GM19455 (cell line): ENCODE results near the gene NDUFA5.
"Not testable (repeated sequence)": the region's sequence is repeated elsewhere in the genome, so short reads cannot be mapped to it uniquely, and the experiment has no call there.

Experiments used
- ATAC-seq: cut with Tn5 transposase; IDR thresholded peaks from one replicate; pipeline ENCODE4 v1.9.1; 2021; ENCODE audit not compliant: unreplicated experiment

The NDUFA5 gene

DNA sequence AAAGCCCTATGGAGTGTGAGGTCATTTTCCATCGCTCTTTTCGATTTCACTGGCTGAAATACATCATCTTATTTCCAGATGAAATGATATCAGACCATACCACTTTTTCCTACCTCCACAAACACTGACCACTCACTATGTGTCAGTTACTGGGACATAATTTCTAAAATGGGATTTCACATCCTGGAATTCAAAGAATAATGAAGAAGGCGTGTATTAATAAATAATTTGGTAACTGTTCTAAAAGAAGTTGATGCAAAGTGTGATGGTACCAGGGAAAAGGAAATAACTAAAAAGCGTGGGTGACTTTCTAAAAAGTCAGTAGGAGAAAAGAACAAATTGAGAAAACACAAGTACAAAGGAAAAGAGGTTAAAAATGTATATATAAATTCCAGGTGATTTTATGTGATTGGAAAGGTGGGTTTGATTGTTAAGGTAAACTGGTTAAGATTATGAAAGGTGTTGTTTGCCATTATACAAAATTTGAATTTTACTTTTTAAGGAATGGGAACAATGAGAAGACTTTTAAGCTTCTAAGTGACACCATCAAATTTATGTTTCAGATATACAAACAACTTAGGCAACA lies 764 bp upstream of the NDUFA5 start:
- no peak for ATAC-seq

DNA sequence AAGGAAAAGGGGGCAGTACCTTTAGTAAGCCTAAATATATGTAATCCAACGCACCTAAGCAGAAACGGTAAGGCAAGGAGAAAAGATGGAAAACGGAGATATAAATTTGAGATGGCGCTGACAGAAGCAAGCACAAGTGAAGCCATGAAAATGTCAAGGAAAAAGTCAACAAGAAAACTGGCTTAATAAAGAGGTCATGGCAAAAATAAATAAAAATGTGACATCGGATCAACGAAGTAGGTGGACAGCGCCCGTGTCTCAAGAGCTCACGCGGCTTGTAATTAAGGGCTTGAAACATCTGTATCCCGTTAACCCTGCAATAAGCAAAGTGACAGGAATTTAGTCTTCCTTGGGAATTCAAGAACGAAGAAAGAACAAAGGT lies 611 bp downstream of the NDUFA5 start:
- no peak for ATAC-seq

DNA sequence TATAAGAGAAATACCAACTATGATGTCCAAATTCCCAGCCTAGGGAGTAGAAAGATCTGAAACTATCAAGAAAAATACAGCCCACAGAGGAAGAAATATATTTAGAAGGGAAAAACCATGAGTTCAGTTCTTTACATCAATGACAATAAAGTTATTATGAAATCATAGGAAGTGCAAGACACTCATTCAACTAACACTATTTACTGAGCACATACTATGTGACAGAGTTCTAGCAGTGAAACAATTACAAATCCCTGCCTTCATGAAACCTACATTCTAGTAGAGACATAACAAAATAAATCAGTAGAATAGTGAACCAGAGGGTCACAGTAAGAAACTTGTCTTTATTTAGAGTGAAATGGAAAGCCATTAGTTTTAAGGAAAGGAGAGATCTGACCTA lies 2.1 kb downstream of the NDUFA5 start:
- no peak for ATAC-seq

DNA sequence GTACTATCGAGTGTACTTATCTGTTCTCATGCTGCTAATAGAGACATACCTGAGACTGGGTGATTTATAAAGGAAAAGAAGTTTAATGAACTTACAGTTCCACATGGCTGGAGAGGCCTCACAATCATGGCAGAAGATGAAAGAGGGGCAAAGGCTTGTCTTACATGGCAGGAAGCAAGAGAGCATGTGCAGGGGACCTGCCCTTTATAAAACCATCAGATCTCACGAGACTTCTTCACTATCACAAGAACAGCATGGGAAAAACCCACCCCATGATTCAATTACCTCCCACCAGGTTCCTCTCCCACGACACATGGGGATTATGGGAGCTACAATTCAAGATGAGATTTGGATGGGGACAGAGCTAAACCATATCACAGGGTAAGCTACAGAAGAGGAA lies 4.5 kb downstream of the NDUFA5 start:
- no peak for ATAC-seq

DNA sequence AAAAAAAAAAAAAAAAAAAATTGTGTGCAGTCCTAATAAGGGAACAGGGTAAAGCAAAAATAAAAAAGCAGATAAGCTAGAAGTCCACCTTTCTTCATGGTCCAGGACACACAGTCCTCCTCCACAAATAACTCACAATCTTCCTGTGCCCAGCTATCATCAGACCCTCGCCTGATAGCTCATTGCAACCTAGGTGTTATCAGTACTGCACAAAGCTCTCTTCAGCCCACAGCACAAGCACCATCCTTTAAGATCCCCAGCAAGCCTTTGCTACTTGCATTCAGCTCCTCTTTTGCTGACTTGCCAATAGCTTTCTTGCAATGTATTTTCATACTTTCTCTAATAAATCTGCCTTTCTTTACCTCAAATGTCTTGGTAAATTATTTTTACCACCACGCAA lies 5.0 kb downstream of the NDUFA5 start:
- ATAC-seq, result no peak

DNA sequence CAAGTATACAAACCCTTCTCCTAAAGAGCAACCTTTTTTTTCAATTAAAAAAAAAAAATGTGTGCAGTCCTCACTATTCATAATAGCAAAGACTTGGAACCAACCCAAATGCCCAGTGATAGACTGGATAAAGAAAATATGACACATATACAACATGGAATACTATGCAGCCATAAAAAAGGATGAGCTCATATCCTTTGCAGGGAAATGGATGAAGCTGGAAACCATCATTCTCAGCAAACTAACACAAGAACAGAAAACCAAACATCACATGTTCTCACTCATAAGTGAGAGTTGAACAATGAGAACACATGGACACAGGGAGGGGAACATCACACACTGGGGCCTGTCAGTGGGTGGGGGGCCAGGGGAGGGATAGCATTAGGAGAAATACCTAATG lies 5.5 kb downstream of the NDUFA5 start:
- ATAC-seq, result not testable (repeated sequence)

DNA sequence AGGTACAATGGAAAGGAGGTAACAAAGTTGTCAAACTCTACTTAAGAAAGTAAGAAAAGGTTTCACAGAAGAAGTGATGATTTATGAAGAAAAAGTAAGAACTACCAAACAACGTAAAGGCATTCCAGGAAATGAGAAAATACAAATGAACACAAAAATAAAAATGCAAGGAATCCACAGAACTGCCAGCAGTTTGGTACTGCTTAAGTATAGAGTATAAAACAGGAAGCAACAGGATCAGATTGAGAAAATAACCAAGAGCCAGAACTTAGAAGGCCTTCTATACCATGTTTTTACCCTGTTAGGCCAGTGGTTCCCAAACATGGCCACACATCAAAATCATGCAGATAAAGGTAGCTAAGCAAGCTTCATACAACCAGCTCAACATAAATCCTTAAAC lies 9.2 kb downstream of the NDUFA5 start:
- no peak for ATAC-seq

DNA sequence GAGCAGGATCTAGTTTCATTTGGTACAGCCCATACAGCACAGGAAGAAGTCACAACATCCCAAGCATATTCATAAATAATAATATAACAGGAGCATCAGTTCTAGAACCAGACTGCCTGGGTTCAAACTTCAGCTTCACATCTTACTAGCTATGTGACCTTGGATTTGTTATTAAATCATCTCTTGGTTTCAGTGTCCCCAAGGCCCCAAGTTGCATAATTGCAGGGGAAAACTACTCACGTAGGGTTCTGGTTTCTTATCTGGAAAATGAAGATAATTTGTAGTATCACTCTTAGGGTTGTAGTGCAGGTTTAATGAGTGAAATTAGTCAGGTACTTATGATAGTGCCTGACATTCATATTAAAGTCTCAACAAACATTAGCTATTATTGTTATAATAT lies 17.7 kb downstream of the NDUFA5 start:
- ATAC-seq, result no peak

DNA sequence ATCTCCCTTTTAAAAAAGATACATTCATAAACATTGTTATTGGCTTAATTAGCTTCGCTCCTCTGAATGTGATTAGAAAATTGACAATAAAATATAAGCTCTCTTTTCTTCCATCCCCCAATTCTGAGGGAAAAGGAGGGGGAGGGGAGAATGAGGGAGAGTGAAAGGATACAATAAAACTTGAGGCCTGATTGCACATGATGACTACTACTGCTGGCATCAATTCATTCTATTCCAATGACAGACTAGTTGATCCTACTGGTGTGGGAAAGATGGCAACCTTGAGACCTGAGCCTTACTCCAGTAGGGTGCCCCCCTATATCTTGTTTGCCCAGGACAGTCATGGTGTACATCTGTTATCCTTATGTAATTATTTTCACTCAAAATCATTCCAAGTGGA lies 18.7 kb downstream of the NDUFA5 start:
- no peak for ATAC-seq

DNA sequence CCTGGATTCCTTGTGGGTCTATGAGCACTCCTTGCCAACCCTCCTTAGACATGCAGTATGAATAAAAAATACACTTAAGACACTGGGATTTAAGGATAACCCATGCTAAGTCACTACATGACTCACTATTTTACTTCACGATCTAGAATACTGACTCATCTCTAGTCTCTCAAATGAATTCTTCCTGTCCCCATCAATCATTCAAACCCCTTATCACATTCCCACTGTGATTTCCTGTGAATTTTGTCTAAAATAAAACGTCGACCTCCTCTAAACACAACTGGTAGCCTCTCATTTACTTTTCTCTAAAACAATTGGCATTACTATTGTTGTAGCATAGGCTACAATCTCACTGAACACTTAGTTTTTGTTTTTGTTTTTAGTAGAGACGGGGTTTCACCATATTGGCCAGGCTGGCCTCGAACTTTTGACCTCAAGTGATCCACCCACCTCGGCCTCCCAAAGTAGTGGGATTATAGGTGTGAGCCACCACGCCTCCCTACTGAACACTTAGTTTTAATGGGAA lies 19.4 kb downstream of the NDUFA5 start:
- no peak for ATAC-seq

DNA sequence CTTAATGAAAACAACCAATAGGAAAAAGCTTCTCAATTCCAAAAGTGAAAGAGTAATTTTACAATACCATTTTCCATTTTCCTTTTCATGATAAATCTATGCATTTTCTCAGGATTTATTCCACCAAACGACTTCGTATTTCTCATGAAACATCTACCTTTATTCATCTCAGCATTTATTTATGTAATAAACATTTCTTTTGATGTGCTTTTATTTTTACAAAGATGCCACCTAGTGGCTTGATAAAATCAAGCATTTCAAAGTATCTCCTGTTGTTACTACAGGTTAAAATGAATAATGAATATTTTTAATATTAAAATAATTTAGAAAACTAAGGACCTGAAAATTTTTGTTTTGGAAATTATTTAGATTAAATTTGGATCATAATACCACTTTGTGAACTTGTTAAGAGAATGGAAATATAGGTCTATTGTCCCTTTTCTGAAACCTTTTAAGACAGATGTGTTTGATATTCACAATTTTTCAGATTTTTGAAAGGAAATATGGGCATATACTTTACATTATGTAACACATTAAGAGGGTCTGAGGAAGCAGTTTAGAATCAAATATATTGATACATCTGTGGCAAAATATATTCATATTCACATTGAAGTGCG lies 20.5 kb downstream of the NDUFA5 start:
- ATAC-seq, result no peak

DNA sequence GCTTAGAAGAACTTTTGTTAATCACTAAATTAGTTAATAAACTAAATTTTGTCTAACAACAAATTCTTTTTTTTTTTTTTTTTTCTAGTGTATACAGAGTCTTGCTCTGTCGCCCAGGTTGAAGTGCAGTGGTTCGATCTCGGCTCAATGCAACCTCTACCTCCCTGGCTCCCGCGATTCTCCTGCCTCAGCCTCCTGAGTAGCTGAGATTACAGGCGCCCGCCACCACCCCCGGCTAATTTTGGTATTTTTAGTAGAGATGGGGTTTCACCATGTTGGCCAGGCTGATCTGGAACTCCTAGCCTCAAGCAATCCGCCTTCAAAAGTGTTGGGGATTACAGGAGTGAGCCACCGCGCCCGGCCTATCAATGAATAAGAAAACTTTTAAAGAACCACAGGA lies 22.1 kb downstream of the NDUFA5 start:
- ATAC-seq, result no peak

DNA sequence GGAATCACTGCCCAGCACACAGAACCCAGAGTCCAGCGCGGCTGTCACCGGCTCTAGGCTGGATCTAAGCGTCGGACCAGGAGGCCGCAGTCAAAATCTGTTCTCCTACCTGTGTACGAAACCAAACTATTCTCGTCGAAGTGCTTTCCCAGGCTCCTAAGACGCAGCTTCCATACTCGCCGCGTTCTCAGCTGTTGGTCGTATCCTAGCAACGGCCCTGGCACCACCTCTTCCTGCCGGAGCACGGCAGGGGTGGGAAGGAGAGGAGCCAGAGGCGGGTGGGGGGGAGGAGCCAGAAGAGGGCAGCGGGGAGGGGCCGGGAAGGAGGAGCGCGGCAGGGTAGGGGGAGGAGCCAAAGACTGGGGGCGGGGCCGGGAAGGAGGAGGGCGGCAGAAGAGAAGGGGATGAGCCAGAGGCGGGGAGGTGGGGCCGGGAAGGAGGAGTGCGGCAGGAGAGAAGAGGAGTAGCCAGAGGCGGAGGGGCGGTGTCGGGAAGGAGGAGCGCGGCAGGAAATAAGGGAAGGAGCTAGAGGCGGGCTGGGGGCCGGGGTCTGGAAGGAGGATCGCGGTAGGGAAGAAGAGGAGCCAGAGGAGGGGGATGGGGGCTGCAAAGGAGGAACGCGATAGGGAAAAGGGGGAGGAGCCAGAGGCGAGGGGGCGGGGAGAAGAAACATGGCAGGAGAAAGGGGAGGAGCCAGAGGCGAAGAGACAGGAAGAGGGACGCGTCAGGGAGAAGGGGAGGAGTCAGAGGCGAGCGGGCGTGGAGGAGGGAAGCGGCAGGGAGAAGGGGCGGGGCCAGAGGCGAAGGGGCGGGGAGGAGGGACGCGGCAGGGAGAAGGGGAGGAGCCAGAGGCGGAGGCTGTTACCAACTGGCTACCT lies 23.0 kb downstream of the NDUFA5 start, which contains the start of gene IQUB:
Gene IQUB (minus strand): TSS at position 213 of the 878 bp plus-strand sequence. CDS start 22,255 bp downstream, outside the sequence.
- ATAC-seq, result peak; percentile 78

DNA sequence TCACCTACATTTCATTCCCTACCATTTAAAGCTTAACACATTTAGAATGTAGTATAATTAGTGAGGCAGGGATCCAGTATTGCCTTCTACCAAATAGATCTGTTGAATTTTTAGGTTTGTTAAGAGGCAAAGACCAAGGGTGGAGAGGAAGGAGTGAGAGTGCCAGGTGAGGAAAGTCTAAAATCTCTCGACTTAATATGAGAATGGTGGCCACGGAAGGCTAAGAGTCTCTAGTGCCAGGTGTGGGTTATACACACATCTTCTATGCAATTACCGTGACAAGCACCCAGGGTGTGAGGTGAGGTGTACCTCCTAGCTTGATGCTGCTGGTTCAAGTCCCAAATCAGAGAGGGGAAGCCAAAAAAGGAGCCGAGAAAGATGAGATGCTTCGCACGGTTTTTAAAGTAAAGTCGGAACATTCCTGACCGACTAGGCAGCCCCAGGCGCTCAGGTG lies 23.7 kb downstream of the NDUFA5 start:
- ATAC-seq, result peak; percentile 9

DNA sequence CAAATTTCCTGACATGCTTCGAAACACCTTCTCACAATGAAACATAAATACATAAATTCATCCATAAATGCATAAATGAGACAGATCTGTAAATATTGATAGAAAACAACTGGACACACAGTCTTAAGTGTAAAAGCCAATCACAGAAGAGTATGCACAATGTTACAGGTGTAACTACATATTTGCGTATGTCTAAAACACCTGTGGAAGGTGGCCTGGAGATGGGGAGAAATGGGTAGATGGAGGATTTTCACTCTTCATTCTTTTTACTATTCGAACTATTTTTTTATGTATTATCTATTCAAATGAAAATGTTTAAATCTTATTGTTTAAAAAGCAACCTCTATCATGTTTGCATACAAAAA lies 24.1 kb downstream of the NDUFA5 start:
- ATAC-seq, result no peak

DNA sequence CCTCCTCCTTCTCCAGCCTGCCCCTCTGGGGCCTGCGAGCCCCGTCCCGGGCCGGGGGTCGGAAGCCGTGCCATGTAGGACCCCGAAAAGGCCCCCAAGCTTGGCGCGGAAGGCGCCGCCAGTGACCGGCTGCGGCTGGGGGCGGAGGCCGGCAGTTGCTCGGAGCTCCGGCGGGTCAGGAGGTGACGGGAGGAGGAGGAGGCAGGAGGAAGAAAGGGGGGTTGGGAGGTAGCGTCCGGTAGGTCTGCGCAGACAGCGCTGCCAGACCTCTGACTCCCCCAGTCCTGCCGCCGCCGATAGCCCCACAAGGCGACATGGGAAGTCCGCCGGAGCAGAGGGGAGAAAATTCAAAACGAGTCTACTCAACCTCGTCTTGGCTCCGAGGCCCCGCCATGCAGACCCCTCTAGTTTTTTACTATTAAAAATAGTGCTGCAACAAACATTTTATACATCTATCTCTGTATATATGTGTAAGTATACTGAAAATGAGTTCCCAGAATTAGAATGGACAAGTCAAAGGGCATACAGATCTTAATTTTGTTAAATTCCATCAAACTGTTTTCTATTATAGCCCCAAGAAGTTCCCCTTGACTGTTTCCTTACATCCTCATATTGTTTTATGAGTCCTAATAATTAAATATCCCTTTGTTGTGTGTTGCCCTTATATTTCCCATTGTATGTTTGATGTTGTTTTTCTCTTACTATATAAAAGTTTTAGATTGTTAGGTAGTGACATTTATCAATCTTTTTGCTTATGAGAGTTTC lies 24.6 kb downstream of the NDUFA5 start:
- ATAC-seq, result peak; percentile 27

DNA sequence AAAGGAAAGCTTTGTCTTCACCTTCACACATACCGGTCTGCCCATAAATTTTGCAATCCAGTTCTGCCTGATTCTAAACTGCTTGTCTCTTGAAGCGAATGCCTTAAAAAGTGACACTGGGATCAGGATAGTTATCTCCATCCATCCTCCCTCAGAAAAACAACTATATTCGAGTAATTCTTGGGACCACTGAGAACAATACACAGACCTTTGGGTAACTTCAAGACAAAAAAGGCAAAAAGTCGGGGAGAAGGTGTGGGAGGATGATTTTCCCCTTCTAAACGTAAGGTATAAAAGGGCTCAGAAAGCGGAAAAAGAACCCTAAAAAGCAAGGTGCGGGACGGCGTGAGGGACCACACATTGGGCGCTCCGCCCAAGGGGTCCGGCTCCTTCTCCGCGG lies 25.3 kb downstream of the NDUFA5 start:
- not testable (repeated sequence) for ATAC-seq

DNA sequence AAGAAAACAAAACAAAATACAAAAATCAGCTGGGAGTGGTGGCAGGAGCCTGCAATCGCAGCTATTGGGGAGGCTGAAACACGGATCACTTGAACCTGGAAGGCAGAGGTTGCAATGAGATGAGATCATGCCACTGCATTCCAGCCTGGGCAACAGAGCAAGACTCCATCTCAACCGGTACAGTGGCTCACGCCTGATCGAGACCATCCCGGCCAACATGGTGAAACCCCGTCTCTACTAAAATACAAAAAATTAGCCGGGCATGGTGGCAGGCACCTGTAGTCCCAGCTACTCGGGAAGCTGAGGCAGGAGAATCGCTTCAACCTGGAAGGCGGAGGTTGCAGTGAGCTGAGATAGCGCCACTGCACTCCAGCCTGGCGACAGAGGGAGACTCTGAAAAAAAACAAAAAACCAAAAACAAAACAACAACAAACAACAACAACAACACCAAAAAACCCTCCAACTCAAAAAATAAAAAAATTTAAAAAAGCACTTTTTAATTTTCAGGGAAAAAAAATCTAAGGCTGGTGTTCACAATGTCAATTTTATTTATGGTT lies 27.5 kb downstream of the NDUFA5 start:
- not testable (repeated sequence) for ATAC-seq

DNA sequence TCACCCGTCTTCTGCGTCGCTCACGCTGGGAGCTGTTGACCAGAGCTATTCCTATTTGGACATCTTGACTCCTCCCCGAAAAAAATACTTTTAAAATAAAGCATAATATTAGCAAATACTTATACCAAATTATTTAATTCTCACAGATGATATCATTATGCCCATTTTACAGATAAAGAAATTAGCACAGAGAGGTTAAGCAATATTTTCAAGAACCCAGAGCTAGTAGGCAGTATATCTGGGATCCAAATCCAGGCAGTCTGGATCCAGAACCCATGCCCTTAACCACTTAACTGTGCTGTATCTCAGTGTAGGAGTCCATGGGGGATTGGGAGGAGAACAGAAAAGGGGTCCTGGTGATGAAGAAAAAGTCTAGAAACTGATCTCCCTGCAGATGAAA lies 29.4 kb downstream of the NDUFA5 start:
- no peak for ATAC-seq

DNA sequence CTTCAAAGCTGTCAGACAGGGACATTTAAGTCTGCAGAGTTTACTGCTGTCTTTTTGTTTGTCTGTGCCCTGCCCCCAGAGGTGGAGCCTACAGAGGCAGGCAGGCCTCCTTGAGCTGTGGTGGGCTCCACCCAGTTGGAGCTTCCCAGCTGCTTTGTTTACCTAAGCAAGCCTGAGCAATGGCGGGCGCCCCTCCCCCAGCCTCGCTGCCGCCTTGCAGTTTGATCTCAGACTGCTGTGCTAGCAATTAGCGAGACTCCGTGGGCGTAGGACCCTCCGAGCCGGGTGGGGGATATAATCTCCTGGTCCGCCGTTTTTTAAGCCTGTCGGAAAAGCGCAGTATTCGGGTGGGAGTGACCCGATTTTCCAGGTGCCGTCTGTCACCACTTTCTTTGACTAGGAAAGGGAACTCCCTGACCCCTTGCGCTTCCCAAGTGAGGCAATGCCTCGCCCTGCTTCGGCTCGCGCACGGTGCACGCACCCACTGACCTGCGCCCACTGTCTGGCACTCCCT lies 29.8 kb downstream of the NDUFA5 start:
- ATAC-seq, result not testable (repeated sequence)

DNA sequence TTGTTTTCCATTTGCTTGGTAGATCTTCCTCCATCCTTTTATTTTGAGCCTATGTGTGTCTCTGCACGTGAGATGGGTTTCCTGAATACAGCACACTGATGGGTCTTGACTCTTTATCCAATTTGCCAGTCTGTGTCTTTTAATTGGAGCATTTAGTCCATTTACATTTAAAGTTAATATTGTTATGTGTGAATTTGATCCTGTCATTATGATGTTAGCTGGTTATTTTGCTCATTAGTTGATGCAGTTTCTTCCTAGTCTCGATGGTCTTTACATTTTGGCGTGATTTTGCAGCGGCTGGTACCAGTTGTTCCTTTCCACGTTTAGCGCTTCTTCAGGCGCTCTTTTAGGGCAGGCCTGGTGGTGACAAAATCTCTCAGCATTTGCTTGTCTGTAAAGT lies 31.1 kb downstream of the NDUFA5 start:
- ATAC-seq, result not testable (repeated sequence)
